Gastrocnemius medialis (tissue), 4 donors: Measurements from ENCODE around the gene TNFRSF6B. TPM values are rescaled to one million over a fixed set of nuclear protein-coding genes. Genes with fewer than 3 reads are reported as not detected.

ENCODE experiments used
- ATAC-seq, 2 donors: fragments of 150-250 bp; one replicate each; pipeline ENCODE4 v1.9.1; 2016
- DNase-seq, 2 donors: peaks; one replicate each; pipeline ENCODE4 v3.0.0-alpha.2; 2019
- H3K27ac ChIP-seq, 4 donors: fragments of 200-600 bp; sonication (generic); 1 replicate in 1 of 4; 2 replicates in 3 of 4; pipeline ENCODE4 v1.5.1; 2016 to 2018; ENCODE audit warnings: mild to moderate bottlenecking in 2 of 4, moderate library complexity in 1 of 4
- H3K27me3 ChIP-seq, 3 donors: fragments of 200-600 bp; sonication (generic) in 2 of 3; 1 replicate in 1 of 3; 2 replicates in 2 of 3; pipeline versions ENCODE4 v1.5.1 to v1.6.0; 2016 to 2019; ENCODE audit warnings: mild to moderate bottlenecking in 1 of 3, moderate library complexity in 1 of 3
- H3K36me3 ChIP-seq, 2 donors: fragments of 200-600 bp; sonication (generic) in 1 of 2; one replicate each; pipeline ENCODE4 v1.5.1; 2017 to 2018
- H3K4me1 ChIP-seq, 2 donors: fragments of 200-600 bp; sonication (generic) in 1 of 2; one replicate each; pipeline ENCODE4 v1.5.1; 2016 to 2017; ENCODE audit warnings: mild to moderate bottlenecking in 2 of 2
- H3K4me3 ChIP-seq, 4 donors: fragments of 200-600 bp; sonication (generic) in 3 of 4; 1 replicate in 1 of 4; 2 replicates in 3 of 4; pipeline ENCODE4 v1.5.1; 2016 to 2019; ENCODE audit warnings: mild to moderate bottlenecking in 2 of 4
- H3K9me3 ChIP-seq, 3 donors: fragments of 200-600 bp; sonication (generic) in 2 of 3; 1 replicate in 1 of 3; 2 replicates in 2 of 3; pipeline ENCODE4 v1.5.1; 2016 to 2019
- POLR2A ChIP-seq, 2 donors: fragments of 450-650 bp; IDR thresholded peaks; one replicate each; pipeline ENCODE4 v1.6.1; 2017; ENCODE audit warnings: antibody characterized with exemption in 2 of 2, mild to moderate bottlenecking in 2 of 2, moderate library complexity in 2 of 2
- in situ Hi-C, 4 donors: fragments of 200-750 bp; cut with MboI; loops; one replicate each; pipeline versions ENCODE4 v1.15.0 to v1.8.0; 2017; ENCODE audit warnings: low sequenced_read_pairs in 4 of 4
- intact Hi-C: fragments of 100-400 bp; cut with DNase I; formaldehyde crosslinking; loops from one replicate; pipeline ENCODE4 v1.15.1; 2023; ENCODE audit warnings: low total_unique reads
- total RNA-seq, 4 donors: library from RNA; depleted of rRNA; stranded (reverse); fragments of >200 nt; gene quantifications; one replicate each; pipeline versions ENCODE4 v1.1.0 to v1.2.3, GENCODE V29; 2016
- TF ChIP-seq, protein P1 (sequence below), 5 experiments: fragments of 450-650 bp in 3 of 5; fragments of 200-600 bp in 2 of 5; sonication (generic) in 2 of 5; IDR thresholded peaks in 4 of 5; conservative IDR thresholded peaks in 1 of 5; 1 replicate in 4 of 5; 2 replicates in 1 of 5; pipeline ENCODE4 v1.5.1; 2016 to 2019; ENCODE audit warnings: antibody characterized with exemption in 5 of 5, mild to moderate bottlenecking in 3 of 5, moderate library complexity in 3 of 5

TNFRSF6B gene
- total RNA-seq, 4 donors from 2014 or later: 1.2 to 4.8 (median 3.1) TPM

DNA sequence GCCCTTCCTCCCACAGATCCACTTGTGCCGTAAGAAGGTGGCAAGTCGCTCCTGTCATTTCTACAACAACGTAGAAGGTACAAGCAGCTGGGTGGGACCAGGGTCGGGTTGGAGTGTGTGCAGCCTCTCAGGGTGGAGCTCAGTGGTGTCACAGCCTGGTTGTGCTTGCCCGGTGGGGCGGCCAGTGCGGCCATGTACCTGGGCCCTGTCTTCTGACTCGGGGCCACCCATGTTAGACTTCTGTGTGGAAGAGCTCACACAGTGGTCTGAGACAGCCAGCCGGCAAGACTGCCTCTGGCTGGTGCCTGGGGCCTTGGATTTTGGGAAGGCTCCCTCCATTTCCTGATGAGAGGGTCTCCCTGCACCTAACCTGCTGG is 33.7 kb upstream of the TNFRSF6B start:
- in situ Hi-C loops: no loop called here
- peaks cover 0 to 32% of the 10 kb centered on the region in 2 donors for H3K36me3 ChIP-seq
- peaks cover 7 to 12% of the 10 kb centered on the region in 2 donors for H3K4me1 ChIP-seq
- no peak overlapping the region for H3K4me3 ChIP-seq
- DNase-seq (no peak), ATAC-seq (no peak)
- intact Hi-C loops: no loop called here
- no peaks in the 10 kb centered on the region for H3K9me3 ChIP-seq
- no peak overlapping the region for H3K27ac ChIP-seq
- TF ChIP-seq, protein P1, sequence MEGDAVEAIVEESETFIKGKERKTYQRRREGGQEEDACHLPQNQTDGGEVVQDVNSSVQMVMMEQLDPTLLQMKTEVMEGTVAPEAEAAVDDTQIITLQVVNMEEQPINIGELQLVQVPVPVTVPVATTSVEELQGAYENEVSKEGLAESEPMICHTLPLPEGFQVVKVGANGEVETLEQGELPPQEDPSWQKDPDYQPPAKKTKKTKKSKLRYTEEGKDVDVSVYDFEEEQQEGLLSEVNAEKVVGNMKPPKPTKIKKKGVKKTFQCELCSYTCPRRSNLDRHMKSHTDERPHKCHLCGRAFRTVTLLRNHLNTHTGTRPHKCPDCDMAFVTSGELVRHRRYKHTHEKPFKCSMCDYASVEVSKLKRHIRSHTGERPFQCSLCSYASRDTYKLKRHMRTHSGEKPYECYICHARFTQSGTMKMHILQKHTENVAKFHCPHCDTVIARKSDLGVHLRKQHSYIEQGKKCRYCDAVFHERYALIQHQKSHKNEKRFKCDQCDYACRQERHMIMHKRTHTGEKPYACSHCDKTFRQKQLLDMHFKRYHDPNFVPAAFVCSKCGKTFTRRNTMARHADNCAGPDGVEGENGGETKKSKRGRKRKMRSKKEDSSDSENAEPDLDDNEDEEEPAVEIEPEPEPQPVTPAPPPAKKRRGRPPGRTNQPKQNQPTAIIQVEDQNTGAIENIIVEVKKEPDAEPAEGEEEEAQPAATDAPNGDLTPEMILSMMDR (IDR thresholded peaks at IDR 0.05 in 4 of 5, conservative IDR thresholded peaks at IDR 0.05 in 1 of 5): no peak
- no peak for TF ChIP-seq POLR2A (IDR thresholded peaks at IDR 0.05)
- H3K27me3 ChIP-seq: no peaks in the 10 kb centered on the region

DNA sequence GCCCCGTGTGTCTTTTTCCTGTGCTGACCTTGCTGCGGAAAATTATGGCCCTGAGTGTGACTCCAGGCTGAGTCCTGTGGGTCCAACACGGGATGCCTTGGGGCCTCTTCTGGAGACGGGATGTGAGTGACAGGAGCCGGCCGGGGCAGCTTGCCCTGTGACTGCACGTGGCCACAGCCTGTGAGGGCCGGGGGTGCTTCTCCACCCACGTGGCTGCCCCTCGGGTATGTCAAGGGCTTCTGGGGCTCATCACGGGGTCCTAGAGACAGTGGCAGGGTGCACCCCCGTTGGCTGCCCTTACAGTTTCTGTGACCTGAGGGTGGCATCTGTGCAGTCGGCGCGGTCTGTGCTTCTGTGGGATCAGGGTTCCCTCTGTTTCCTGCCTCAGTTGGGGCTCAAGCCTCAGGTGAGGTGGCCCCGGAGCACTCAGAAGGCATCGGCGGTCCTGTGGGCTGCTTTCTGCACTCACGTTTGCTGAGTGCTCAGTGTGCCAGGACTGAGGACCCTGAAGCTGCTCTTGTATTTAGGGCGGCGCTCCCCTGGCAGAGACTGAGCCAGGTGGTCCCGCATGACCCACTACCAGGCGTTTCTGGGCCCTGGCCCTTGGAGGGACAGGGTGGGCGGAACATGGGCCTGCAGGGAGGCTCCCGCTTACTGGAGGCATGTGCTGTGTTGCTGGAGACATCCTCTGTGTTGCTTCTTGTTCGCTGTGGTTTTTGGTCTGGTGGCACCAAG is 33.0 kb upstream of the TNFRSF6B start:
- no peak for ATAC-seq
- intact Hi-C loops (no loop called here), in situ Hi-C loops (no loop called here)
- DNase-seq: no peak
- H3K27me3 ChIP-seq: no peaks in the 10 kb centered on the region
- H3K9me3 ChIP-seq: no peaks in the 10 kb centered on the region
- no peak for TF ChIP-seq POLR2A (IDR thresholded peaks at IDR 0.05)
- TF ChIP-seq, protein P1 (IDR thresholded peaks at IDR 0.05 in 4 of 5, conservative IDR thresholded peaks at IDR 0.05 in 1 of 5): no peak
- H3K4me3 ChIP-seq: no peak overlapping the region
- peaks cover 0 to 39% of the 10 kb centered on the region in 2 donors for H3K36me3 ChIP-seq
- no peak overlapping the region for H3K27ac ChIP-seq
- peaks cover 7 to 11% of the 10 kb centered on the region in 2 donors for H3K4me1 ChIP-seq

DNA sequence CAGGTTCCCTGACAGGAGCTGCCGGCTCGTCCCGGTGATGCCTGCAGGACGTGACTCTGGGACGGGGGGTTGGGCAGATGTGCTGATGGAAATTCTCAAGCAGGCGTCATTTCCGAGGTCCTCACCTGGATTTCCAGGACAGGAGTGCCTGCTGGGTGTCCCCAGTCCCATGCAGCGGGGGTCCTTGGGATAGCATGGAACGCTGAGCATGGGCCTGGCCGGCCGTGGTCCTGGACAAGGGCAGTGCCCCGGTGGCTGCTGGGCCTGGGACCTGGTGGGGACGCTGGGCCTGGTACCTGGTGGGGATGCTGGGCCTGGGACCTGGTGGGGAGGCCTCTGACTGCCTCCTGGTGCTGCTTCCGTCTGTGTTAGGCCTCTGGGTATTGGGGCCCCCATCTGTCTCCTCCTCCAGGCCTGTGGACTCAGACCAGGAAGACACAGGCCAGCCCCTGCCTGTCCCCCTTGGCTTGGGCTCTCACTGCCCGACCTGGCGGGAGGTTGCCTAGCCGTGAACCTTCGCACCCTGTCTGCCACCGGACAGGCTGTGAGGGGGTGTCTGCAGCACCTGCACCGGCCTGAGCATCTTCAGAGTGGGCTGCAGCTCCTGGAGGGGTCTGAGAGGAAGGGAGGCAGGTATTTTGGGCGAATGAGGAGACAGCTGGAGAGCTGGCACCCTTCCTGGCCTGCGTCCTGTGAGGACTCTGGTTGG is 32.2 kb upstream of the TNFRSF6B start:
- Histone ChIP-seq H3K27ac (no peak overlapping the region), H3K27me3 (no peaks in the 10 kb centered on the region), H3K4me3 (no peak overlapping the region), H3K9me3 (no peaks in the 10 kb centered on the region), H3K4me1 (peaks cover 2 to 4% of the 10 kb centered on the region in 2 donors), H3K36me3 (peaks cover 0 to 47% of the 10 kb centered on the region in 2 donors)
- no peak for ATAC-seq
- intact Hi-C loops: no loop called here
- in situ Hi-C loops: no loop called here
- no peak for DNase-seq
- TF ChIP-seq, protein P1 (IDR thresholded peaks at IDR 0.05 in 4 of 5, conservative IDR thresholded peaks at IDR 0.05 in 1 of 5): no peak
- TF ChIP-seq POLR2A (IDR thresholded peaks at IDR 0.05): no peak

DNA sequence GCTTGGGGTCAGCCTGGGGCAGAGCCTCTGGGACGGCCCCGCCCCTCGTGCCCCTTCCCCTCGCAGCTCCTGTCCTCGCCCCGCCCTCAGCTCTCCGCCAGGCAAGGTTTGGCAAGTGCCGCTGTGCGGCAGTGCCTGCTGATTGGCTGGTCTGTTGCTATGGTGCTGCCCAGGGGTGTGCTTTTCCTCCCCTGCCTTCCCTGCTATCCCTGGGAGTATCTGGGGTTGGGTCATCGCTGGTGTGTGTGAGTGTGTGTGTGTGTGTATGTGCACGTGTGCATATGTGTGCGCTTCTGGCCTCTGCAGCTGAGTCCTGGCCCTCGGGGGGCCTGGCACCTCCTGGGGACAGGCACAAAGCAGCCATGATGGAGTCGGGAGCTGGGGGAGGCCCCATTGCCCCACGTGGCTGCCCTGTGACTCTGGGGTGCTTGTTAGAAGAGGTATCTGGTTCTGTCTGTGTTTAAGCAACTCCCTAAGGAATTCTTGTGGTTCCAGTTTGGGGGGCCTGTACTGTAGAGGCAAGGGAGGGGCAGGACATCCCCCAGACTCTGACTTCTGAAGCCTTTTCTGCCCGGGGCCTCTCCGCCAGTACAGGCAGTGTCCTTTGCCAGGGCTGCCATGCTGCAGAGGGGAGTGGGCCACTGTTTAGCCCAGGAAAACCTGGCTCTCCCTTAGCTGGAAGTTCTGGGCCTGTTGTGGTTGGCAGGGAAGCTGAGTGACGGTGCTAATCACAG is 31.4 kb upstream of the TNFRSF6B start:
- TF ChIP-seq, protein P1 (IDR thresholded peaks at IDR 0.05 in 4 of 5, conservative IDR thresholded peaks at IDR 0.05 in 1 of 5): no peak
- no peak for TF ChIP-seq POLR2A (IDR thresholded peaks at IDR 0.05)
- H3K4me3 ChIP-seq: no peak overlapping the region
- H3K27me3 ChIP-seq: no peaks in the 10 kb centered on the region
- H3K27ac ChIP-seq: no peak overlapping the region
- in situ Hi-C loops: no loop called here
- H3K4me1 ChIP-seq: no peaks in the 10 kb centered on the region
- H3K36me3 ChIP-seq: peaks cover 0 to 46% of the 10 kb centered on the region in 2 donors
- DNase-seq (no peak), ATAC-seq (no peak)
- H3K9me3 ChIP-seq: no peaks in the 10 kb centered on the region
- intact Hi-C loops: no loop called here
